Bronchial epithelial cell (primary cell): ENCODE results near the gene DCXR. TPM values are rescaled to one million over a fixed set of nuclear protein-coding genes. Genes with fewer than 3 reads are reported as not detected.
A peak's percentile ranks its signal among the peaks of the same experiment; 100 is the strongest.

ENCODE experiments used
- DNase-seq: peaks from one replicate; pipeline ENCODE4 v3.0.0-alpha.2; 2010; ENCODE audit warnings: low read depth
- FAIRE-seq: peaks from 2 replicates; lab custom pipeline; 2011; peaks lifted over from hg19 to GRCh38; lab: Jason Lieb, UNC
- H3K27me3 ChIP-seq: 2 replicates; pipeline ENCODE4 v1.5.1; 2011; ENCODE audit warnings: low read length; ENCODE audit not compliant: control insufficient read depth, insufficient read depth
- H3K36me3 ChIP-seq: 2 replicates; pipeline ENCODE4 v1.5.1; 2011; ENCODE audit warnings: low read length; ENCODE audit not compliant: control insufficient read depth, insufficient read depth
- H3K4me3 ChIP-seq: 2 replicates; pipeline ENCODE4 v1.5.1; 2011; ENCODE audit warnings: mild to moderate bottlenecking, low read depth, low read length, control low read depth
- CTCF ChIP-seq: IDR thresholded peaks from 2 replicates; pipeline ENCODE4 v1.5.1; 2011; ENCODE audit warnings: mild to moderate bottlenecking, moderate library complexity, low read length, control low read depth, inconsistent platforms; ENCODE audit not compliant: insufficient read depth, severe bottlenecking
- total RNA-seq: library from RNA; depleted of rRNA; stranded (reverse); fragments of >200 nt; gene quantifications from 2 replicates; pipeline ENCODE4 v1.2.1, GENCODE V29; 2014

DCXR gene
- 83.3 and 87.9 TPM in 2 replicates for total RNA-seq

- peak; percentile 86 for TF ChIP-seq CTCF
- H3K27me3 ChIP-seq: no peaks in the 10 kb centered on the region
- peaks cover 7% of the 10 kb centered on the region for H3K36me3 ChIP-seq
- FAIRE-seq: no peak
- DNase-seq: peak; percentile 88
- peak within 1 kb of the TSS; percentile 69 for H3K4me3 ChIP-seq
Measured at GRCh38 chr17:82037092-82037888, at the start of gene DCXR. Gene DCXR, minus strand, starts transcription at chr17:82037697. Its CDS starts 15 bp downstream, at chr17:82037682.

GRCh38 chr17:82085931-82086764, 48.7 kb upstream of the DCXR start:
- FAIRE-seq (no peak), DNase-seq (no peak)
- H3K36me3 ChIP-seq: peaks cover 85% of the 10 kb centered on the region
- no peak overlapping the region for H3K4me3 ChIP-seq
- no peaks in the 10 kb centered on the region for H3K27me3 ChIP-seq
- no peak for TF ChIP-seq CTCF

GRCh38 chr17:82085031-82085861, 47.7 kb upstream of the DCXR start:
- H3K36me3 ChIP-seq: peaks cover 85% of the 10 kb centered on the region

GRCh38 chr17:82084373-82085030, 47.0 kb upstream of the DCXR start:
- FAIRE-seq: no peak
- DNase-seq: no peak
- Histone ChIP-seq H3K4me3 (no peak overlapping the region), H3K36me3 (peaks cover 84% of the 10 kb centered on the region), H3K27me3 (no peaks in the 10 kb centered on the region)
- TF ChIP-seq CTCF: no peak

More at GRCh38 chr17:82085031-82085861, 47.7 kb upstream of the DCXR start:
- FAIRE-seq: no peak
- H3K4me3 ChIP-seq: no peak overlapping the region
- no peak for DNase-seq
- H3K27me3 ChIP-seq: no peaks in the 10 kb centered on the region
- no peak for TF ChIP-seq CTCF
